ACC112 (cell line): ENCODE measurements around the gene EFHC2.

Source experiments
- H2AFZ ChIP-seq: fragments of 200-600 bp; sonication (generic); one replicate; pipeline ENCODE4 v1.6.0; 2017; ENCODE audit warnings: antibody characterized with exemption, low read length; ENCODE audit not compliant: unreplicated experiment
- H3K27ac ChIP-seq: fragments of 200-600 bp; sonication (generic); 2 replicates; pipeline ENCODE4 v1.5.1; 2014; ENCODE audit warnings: low read depth, mild to moderate bottlenecking, antibody characterized with exemption, low read length, moderate library complexity
- H3K27me3 ChIP-seq: fragments of 200-600 bp; sonication (generic); 2 replicates; pipeline ENCODE4 v1.6.1; 2014; ENCODE audit warnings: mild to moderate bottlenecking, antibody characterized with exemption, low read length, moderate library complexity, mixed read lengths; ENCODE audit not compliant: insufficient read depth
- H3K36me3 ChIP-seq: fragments of 200-600 bp; sonication (generic); 2 replicates; pipeline ENCODE4 v1.6.1; 2016; ENCODE audit warnings: mild to moderate bottlenecking, antibody characterized with exemption, low read length, moderate library complexity, mixed read lengths; ENCODE audit not compliant: insufficient read depth
- H3K4me1 ChIP-seq: fragments of 200-600 bp; sonication (generic); one replicate; pipeline ENCODE4 v1.6.1; 2016; ENCODE audit warnings: low read length, mixed read lengths; ENCODE audit not compliant: insufficient read depth, unreplicated experiment, control insufficient read depth
- H3K4me3 ChIP-seq: fragments of 200-600 bp; sonication (generic); 2 replicates; pipeline ENCODE4 v1.5.1; 2014; ENCODE audit warnings: mild to moderate bottlenecking, low read depth, low read length
- H3K79me2 ChIP-seq: fragments of 200-600 bp; sonication (generic); one replicate; pipeline ENCODE4 v1.6.0; 2016; ENCODE audit warnings: low read length; ENCODE audit not compliant: control insufficient read depth, unreplicated experiment, insufficient read depth

EFHC2 gene

DNA sequence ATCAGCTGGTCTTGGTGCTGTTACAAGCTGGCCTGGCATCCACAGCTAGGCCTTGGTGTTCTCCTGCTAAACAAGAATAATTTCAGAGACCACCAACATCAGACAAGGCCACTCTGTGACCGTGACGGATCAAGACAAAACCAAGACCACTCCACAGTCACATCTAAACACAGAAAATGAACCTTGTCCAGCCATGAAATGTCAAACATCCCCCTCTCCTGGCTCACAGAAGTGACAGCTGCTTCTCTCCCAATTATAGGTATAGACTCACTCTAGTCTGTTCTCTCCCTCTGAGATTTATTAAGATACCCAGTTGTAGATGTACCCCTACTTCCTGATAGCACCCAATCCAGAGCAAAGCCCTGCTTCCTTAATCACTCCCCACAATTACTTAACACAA, 40.4 kb downstream of the EFHC2 start:
- Histone ChIP-seq H3K27ac (no peak overlapping the region), H3K36me3 (no peaks in the 10 kb centered on the region), H3K4me3 (no peak overlapping the region), H2AFZ (no peak overlapping the region), H3K79me2 (no peaks in the 10 kb centered on the region), H3K4me1 (no peaks in the 10 kb centered on the region), H3K27me3 (no peaks in the 10 kb centered on the region)

DNA sequence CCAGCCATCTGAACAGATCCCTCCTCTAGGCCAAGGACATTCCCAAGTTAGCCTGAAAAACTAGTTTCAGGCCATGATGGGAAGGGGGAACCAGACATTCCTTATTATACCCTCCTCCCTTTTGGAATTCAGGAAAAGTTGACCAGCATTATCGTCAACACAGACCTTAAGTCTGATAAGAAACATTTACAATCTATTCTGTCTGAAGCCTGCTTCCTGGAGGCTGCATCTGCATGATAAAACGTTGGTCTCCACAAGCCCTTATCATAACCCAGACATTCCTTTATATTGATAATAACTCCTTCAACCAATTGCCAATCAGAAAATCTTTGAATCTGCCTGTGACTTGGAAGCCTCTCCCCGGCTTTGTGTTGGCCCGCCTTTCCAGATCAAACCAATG, 44.3 kb downstream of the EFHC2 start:
- no peaks in the 10 kb centered on the region for H3K79me2 ChIP-seq
- H2AFZ ChIP-seq, result no peak overlapping the region
- no peaks in the 10 kb centered on the region for H3K36me3 ChIP-seq
- H3K27ac ChIP-seq, result no peak overlapping the region
- H3K4me1 ChIP-seq, result no peaks in the 10 kb centered on the region
- no peak overlapping the region for H3K4me3 ChIP-seq
- H3K27me3 ChIP-seq, result no peaks in the 10 kb centered on the region

- Histone ChIP-seq H3K27me3 (no peaks in the 10 kb centered on the region), H3K27ac (no peak overlapping the region), H3K4me1 (no peaks in the 10 kb centered on the region), H3K4me3 (no peak overlapping the region), H3K79me2 (no peaks in the 10 kb centered on the region), H2AFZ (no peak overlapping the region), H3K36me3 (no peaks in the 10 kb centered on the region)
Observed at GRCh38 chrX:44291468-44292092, 51.9 kb downstream of the EFHC2 start.

DNA sequence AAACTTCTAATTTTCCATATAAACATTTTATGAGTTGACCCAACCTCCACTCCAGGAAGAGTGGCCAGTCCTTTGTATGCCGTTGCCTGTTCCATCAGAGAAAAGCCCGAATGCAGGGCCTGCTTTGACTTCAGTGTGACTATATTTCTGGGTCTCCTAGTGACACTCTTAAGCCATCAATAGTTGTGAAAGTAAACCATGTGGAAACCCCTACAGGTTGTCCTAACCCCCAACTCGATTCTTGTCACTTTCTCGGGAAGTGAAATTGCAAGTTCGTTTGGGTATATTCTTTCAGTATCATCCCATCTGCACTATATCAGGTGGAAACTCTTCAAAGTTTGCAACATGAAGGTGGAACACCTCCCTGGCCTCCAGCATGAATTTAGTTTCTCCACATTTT, 52.8 kb downstream of the EFHC2 start:
- Histone ChIP-seq H3K79me2 (no peaks in the 10 kb centered on the region), H3K27ac (no peak overlapping the region), H3K4me1 (no peaks in the 10 kb centered on the region), H3K27me3 (no peaks in the 10 kb centered on the region), H3K36me3 (no peaks in the 10 kb centered on the region), H2AFZ (no peak overlapping the region), H3K4me3 (no peak overlapping the region)

DNA sequence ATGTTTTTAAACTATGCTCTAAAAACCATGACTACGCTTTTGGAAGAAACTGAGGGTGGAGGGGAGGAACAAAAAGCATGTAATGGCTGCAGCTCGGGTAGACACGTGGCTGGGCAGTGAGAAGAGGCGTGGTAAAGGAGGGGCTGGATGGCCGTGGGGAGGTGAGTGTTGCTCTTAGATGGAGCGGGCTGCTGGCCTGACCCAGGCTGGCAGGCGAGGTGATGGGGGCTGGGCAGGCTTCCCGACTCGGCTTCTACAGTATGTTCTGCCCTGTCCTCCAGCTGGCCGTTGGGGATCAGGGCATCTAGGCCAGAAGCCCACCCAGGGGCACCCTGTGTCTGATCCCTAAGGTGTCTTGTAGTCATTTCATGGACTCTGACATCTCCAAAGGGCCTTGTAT, 60.7 kb downstream of the EFHC2 start:
- no peaks in the 10 kb centered on the region for H3K27me3 ChIP-seq
- H3K27ac ChIP-seq, result no peak overlapping the region
- H3K79me2 ChIP-seq, result no peaks in the 10 kb centered on the region
- H3K4me1 ChIP-seq, result no peaks in the 10 kb centered on the region
- no peak overlapping the region for H3K4me3 ChIP-seq
- H2AFZ ChIP-seq, result no peak overlapping the region
- no peaks in the 10 kb centered on the region for H3K36me3 ChIP-seq

DNA sequence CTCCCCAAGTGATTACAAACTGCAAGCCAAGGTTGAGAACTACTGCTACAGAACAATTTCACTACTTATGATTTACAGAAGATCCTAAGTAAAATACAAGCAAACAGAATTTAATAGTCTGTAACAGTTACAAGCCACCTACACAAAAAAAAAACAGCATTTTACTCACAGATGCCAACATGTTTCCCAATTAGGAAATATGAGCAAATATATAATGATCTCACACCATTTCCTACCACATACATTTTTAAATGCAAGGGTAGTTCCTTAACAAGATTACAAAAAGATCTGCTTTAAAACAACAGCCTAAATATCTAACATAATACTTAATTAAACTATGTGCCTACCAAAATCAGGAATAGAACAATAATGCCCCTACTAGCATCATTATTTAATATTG, 63.4 kb downstream of the EFHC2 start:
- H3K4me1 ChIP-seq, result no peaks in the 10 kb centered on the region
- no peak overlapping the region for H3K4me3 ChIP-seq
- H3K79me2 ChIP-seq, result no peaks in the 10 kb centered on the region
- H3K27ac ChIP-seq, result no peak overlapping the region
- H3K27me3 ChIP-seq, result no peaks in the 10 kb centered on the region
- H3K36me3 ChIP-seq, result no peaks in the 10 kb centered on the region
- H2AFZ ChIP-seq, result no peak overlapping the region

- no peaks in the 10 kb centered on the region for H3K36me3 ChIP-seq
- H3K27me3 ChIP-seq, result no peaks in the 10 kb centered on the region
- no peaks in the 10 kb centered on the region for H3K79me2 ChIP-seq
- no peak overlapping the region for H3K27ac ChIP-seq
- H3K4me3 ChIP-seq, result no peak overlapping the region
- H2AFZ ChIP-seq, result no peak overlapping the region
- no peaks in the 10 kb centered on the region for H3K4me1 ChIP-seq
Observed at GRCh38 chrX:44274096-44274495, 69.4 kb downstream of the EFHC2 start.

GRCh38 chrX:44267861-44268260, 75.6 kb downstream of the EFHC2 start:
- no peaks in the 10 kb centered on the region for H3K27me3 ChIP-seq
- H2AFZ ChIP-seq, result no peak overlapping the region
- no peaks in the 10 kb centered on the region for H3K79me2 ChIP-seq
- no peak overlapping the region for H3K27ac ChIP-seq
- no peaks in the 10 kb centered on the region for H3K36me3 ChIP-seq
- no peaks in the 10 kb centered on the region for H3K4me1 ChIP-seq
- H3K4me3 ChIP-seq, result no peak overlapping the region

- Histone ChIP-seq H2AFZ (peak overlapping the region; percentile 38), H3K36me3 (no peaks in the 10 kb centered on the region), H3K27ac (no peak overlapping the region)
Observed at GRCh38 chrX:44267116-44267515, 76.4 kb downstream of the EFHC2 start.

DNA sequence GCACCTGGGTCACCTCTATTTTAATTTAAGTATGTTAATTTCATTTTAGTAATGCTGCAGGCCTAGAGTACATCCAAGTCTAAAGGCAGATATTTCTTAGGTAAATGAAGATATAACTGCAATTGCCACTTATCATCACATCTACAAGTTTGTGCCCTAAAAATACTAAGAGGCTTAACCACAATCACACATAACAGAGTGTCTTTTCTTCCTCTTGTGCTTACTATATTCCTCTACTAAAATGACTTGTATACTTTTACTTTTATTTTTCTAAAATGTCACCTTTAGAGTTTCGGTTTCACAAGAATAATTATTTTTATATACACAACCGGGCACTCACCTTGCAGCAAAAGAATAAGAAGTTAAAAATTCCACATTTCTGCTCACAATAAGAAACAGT, 77.9 kb downstream of the EFHC2 start:
- Histone ChIP-seq H3K4me1 (no peaks in the 10 kb centered on the region), H3K36me3 (no peaks in the 10 kb centered on the region), H3K4me3 (no peak overlapping the region), H3K27ac (no peak overlapping the region), H3K27me3 (no peaks in the 10 kb centered on the region), H3K79me2 (no peaks in the 10 kb centered on the region), H2AFZ (no peak overlapping the region)

More at GRCh38 chrX:44267116-44267515, 76.4 kb downstream of the EFHC2 start:
- Histone ChIP-seq H3K4me1 (no peaks in the 10 kb centered on the region), H3K79me2 (no peaks in the 10 kb centered on the region), H3K27me3 (no peaks in the 10 kb centered on the region), H3K4me3 (no peak overlapping the region)

GRCh38 chrX:44264936-44265335, 78.5 kb downstream of the EFHC2 start:
- Histone ChIP-seq H3K4me1 (no peaks in the 10 kb centered on the region), H3K36me3 (no peaks in the 10 kb centered on the region), H3K27ac (no peak overlapping the region), H2AFZ (no peak overlapping the region), H3K4me3 (no peak overlapping the region), H3K27me3 (no peaks in the 10 kb centered on the region), H3K79me2 (no peaks in the 10 kb centered on the region)
